GM18907 (cell line): Measurements from ENCODE around the gene BTG2.
"Not testable (repeated sequence)": the region's sequence is repeated elsewhere in the genome, so short reads cannot be mapped to it uniquely, and the experiment has no call there.

Experiments used
- ATAC-seq: cut with Tn5 transposase; IDR thresholded peaks from one replicate; pipeline ENCODE4 v1.9.1; 2021; ENCODE audit warnings: mild to moderate bottlenecking, moderate library complexity; ENCODE audit not compliant: unreplicated experiment

BTG2 gene

GRCh38 chr1:203304919-203305808 lies at the start of gene BTG2:
Gene BTG2, plus strand, starts transcription at chr1:203305519. Its CDS starts 88 bp downstream, at chr1:203305607.
- ATAC-seq, result peak; percentile 77

DNA sequence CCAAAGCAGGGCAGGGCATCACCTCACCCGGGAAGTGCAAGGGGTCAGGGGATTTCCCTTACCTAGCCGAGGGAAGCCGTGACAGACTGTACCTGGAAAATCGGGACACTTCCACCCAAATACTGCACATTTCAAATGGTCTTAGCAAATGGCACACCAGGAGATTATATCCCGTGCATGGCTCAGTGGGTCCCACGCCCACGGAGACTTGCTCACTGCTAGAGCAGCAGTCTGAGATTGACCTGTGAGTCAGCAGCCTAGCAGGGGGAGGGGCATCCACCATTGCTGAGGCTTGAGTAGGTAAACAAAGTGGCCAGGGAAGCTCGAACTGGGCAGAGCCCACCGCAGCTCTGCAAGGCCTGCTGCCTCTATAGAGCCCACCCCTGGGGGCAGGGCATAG lies 48.7 kb upstream of the BTG2 start:
- ATAC-seq, result not testable (repeated sequence)

DNA sequence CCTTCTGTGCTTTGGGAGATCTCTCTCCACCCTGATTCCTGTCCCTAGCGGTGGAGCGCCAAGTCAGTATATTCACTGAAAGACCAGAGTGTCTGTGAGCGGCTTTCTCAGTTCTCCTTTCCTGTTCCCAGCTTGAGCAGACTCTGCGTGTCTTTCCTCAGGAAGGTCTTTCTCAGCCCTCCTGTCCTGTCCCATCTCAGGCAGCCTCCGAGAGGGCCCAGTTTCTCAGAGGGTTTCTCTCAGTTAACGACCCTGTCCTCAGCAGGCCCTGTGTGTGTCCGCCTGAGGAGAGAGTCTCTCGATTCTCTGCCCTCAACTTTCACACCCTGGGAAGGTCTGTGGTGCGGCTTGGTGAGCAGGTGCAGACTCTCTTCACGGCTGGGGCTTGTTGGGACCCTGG lies 41.8 kb upstream of the BTG2 start:
- no peak for ATAC-seq

- ATAC-seq, result no peak
Measured at GRCh38 chr1:203264052-203264501, 41.2 kb upstream of the BTG2 start.

GRCh38 chr1:203265541-203265940 lies 39.8 kb upstream of the BTG2 start:
- no peak for ATAC-seq

- ATAC-seq, result not testable (repeated sequence)
Measured at GRCh38 chr1:203266140-203266539, 39.2 kb upstream of the BTG2 start.

DNA sequence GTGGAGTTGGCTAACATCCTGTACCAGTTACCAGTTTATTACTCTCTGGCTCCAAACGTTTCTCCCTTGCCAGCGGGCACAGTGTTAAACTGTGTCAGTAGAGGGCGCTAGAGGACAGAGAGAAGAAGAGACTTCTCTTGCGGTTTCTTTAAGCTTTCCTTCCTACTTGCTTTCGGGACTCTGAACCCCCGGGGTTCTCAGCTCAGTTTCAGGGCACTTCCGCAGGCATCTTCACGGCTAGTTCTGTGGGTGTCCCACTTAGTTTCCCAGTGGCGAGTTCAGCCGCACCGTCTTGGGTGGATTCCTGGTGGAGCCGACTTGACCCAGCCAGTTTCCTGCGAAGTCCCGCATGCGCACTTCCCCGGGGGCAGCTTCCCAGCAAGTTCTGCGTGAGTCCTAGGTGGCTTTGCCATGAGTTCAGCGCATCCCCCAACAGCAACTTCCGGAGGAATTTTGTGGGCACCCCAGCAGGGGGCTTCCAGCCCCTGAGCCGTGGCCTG lies 37.9 kb upstream of the BTG2 start:
- peak; percentile 43 for ATAC-seq

DNA sequence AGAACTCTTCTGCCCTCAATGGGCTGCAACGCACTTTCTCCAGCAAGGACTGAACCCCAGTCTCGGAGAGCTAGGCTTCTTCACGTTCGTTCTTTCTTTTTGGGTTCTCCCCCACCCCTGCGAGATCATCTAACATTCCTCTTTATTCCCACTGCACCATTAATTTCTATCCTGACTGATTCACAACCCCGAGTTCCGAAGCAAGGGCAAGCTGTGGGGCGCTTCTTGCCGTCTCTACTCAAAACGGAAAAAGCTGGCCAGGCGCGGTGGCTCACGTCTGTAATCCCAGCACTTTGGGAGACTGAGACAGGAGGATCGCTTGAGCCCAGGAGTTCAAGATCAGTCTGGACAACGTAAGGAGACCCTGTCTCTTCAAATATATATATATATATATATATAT lies 37.4 kb upstream of the BTG2 start:
- ATAC-seq, result no peak

DNA sequence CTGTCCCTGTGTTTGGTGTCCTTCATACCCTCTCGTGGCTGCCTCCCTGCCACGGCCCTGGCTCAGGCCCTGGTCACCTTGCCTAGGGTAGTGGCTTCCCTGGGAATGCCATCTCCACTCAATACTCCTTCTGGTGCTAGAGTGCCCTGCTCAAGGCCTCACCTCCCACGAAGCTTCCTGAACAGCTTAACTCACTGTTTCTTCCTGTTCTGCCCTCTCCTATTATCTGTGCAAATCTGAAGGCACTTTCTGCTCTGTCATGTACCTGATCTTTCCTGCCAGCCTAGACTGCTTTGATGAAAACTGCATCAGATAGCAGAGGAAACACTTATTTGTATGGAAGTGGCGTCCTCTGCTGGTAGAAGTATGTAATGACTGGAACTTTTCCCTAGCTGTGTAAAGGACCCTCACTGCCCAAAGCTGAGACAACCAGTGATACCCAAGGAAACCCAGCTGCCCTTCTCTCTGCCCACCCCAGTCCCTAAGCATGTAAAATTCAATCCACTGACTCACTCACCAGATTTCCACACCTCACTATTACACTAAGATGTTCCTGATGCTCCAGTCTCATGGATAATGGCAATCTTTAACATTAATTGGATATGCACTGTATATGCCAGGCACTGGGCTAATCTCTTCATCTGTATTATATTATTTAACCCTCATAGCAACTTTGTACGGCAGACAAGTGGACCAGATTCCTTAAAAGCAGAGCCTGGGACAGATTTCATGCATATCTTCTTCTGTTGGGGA lies 36.2 kb upstream of the BTG2 start:
- ATAC-seq, result no peak

GRCh38 chr1:203269654-203270020 lies 35.7 kb upstream of the BTG2 start:
- ATAC-seq, result no peak

DNA sequence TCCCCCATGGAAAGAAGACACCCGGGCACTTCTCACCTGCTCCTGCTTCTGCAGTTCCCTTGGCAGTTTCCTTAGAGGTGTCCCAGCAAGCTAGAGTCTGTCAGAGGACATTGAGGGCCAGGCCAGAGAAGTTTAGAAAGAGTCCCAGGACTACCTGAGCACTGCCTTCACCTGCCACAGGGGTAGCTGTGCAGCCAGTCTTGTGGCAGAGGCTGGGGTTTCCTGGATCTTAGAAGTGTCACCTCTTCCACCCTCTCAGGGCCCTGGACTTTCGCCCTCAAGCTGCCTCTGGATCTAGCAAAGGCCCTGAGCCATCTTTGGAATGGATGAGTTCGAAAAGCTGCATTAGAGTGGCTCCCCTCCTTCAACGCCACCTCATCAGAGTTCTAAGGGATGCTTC lies 34.9 kb upstream of the BTG2 start:
- no peak for ATAC-seq

DNA sequence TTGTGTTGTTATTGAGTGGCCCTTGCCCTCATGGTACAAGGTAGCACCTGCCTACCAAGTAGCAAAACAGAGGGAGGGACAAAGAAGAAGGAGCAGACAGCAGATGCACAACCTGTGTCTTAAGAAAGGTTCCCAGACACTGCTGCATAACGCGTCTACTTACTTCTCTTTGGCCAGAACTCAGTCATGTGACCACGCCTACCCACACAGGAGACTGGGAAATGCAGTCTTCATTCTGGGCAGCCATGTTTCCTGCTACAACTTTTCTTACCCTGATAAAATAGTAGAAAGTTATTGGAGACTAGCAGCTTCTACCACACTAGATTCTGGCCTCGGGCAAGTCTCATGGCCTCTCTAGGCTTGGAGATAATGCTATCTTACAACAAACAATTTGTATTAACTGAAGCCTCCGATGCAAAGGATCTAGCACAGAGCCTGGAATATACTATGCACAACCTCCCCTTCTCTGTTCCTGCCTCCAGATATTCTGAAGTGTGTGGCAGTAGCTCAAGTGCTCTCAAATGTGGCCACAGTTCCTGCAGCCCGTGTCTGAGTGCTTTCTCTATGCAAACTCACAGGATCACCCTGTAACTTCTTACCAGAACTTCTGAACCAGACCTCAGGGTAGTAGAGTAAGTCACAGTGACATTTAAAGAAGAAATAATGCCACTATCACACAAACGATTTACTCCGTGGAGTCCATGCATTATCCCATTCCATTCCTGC lies 34.1 kb upstream of the BTG2 start:
- peak; percentile 47 for ATAC-seq

- no peak for ATAC-seq
Measured at GRCh38 chr1:203271962-203272632, 33.2 kb upstream of the BTG2 start.

DNA sequence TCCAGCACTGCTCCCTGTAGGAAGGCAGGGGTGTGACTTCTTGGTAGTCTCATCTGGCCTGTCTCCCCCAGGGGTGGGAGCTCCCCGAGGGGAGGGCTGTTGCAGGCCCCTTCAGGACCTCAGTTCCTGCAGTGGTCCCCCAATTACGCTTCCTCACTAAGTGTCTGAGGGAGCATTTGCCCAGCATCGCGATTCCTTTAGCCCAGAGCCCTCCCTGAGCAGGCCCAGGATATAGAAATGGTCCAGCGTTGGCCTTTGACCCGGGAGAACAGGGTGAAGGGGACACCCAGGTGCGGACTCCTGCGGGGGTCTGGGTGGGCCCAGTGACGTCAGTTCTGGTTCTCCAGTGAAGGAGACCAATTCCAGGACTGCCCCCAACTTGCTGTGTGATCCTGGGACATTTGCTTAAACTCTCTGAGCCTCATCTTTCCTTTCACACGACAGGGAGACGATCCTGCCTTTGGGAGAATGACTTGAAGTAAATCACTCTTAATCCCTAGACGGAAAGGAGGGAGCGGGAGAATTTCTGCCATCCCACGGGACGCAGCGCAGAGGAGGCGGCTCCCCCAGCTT lies 32.6 kb upstream of the BTG2 start:
- no peak for ATAC-seq

- peak; percentile 47 for ATAC-seq
Measured at GRCh38 chr1:203273206-203273868, 32.0 kb upstream of the BTG2 start.

- peak; percentile 18 for ATAC-seq
Measured at GRCh38 chr1:203273869-203274602, 31.3 kb upstream of the BTG2 start.

GRCh38 chr1:203274603-203275381 lies 30.5 kb upstream of the BTG2 start:
- ATAC-seq, result no peak

DNA sequence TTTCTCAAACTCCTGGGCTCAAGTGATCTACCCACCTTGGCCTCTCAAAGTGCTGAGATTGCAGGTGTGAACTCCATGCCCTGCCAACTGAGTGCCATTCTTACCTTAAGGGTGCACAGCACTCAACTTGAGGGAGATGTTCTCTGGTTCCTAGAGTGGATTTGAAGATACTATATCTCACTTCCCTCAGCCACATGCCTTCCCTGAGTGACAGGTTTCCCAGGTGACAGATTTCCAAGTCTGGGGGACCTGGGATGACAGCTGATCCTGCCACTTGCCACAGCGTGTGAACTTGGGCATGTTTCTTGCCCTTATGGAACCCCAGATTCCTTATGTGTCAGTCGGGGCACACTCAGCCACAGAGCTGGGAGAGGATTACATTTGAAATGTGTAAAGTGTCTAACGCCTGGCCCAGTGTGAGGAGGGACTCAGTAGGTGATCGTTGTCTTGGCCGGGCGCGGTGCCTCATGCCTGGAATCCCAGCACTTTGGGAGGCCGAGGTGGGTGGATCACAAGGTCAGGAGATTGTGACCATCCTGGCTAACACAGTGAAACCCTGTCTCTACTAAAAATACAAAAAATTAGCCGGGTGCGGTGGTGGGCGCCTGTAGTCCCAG lies 29.6 kb upstream of the BTG2 start:
- no peak for ATAC-seq
